NOMO-1 treated with DMSO at 0.1 percent for 48 hours (cell line): ENCODE results near the gene SMOC1.

Experiments used
- DNase-seq: peaks from one replicate; lab custom pipeline; 2025; ENCODE audit not compliant: unreplicated experiment; lab: John Stamatoyannopoulos, UW

Gene SMOC1

DNA sequence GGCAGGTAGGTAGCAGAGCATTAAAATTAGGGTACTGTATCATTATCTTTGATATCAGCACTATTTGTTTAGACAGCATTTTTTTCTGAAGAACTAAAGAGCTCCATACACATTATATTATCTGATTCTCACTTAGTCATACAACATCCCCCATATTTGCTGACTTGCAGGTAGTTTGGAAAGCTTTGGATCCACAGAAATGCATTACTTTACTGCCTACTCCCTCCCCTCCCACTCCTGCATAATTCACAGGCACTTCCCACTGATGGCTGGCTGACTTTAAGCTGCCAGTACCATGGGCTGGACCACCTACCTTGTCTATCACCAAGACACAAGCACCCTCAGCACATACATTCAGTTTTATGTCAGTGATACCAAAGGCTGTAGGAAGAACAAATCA lies 199.1 kb downstream of the SMOC1 start:
- DNase-seq = no peak

DNA sequence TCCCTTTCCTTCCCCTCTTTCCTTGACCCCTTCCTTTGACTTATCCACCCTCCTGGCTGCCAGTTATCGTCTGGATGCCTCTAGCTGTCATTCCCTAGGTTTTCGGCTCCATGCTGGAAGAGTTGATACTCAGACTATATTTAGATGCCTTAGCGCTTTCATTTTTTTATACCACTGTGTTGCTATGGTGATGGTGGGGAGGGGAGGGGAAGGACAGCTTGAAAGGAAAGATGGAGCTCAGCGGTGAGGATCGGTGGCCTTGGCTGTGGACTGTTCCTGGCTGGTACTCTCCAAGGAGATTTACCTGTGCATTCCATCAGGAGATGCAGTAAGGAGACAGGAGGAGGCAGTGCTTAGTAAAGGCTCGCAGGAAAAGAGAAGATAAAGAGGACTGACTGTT lies 200.9 kb downstream of the SMOC1 start:
- no peak for DNase-seq
